Neural cell (in vitro differentiated cells): ENCODE results near the gene PLPP1. TPM values are rescaled to one million over a fixed set of nuclear protein-coding genes. Genes with fewer than 3 reads are reported as not detected.

ENCODE experiments used
- H2AFZ ChIP-seq: fragments of 200-600, 300-800 bp; sonication (generic), shearing (Covaris generic); 2 replicates; pipeline ENCODE4 v1.6.0; 2014; ENCODE audit warnings: low read depth, mild to moderate bottlenecking, antibody characterized with exemption, low read length, moderate library complexity
- H3F3A ChIP-seq: fragments of 200-600 bp; shearing (Covaris generic); 2 replicates; pipeline ENCODE4 v1.6.1; 2016; ENCODE audit warnings: mild to moderate bottlenecking, moderate library complexity, mixed read lengths, antibody characterized with exemption, low read length; ENCODE audit not compliant: insufficient read depth, poor library complexity, severe bottlenecking
- H3K27ac ChIP-seq: fragments of 200-600, 300-800 bp; sonication (generic), shearing (Covaris generic); 2 replicates; pipeline ENCODE4 v1.5.1; 2014; ENCODE audit warnings: mild to moderate bottlenecking, low read length, moderate library complexity
- H3K27me3 ChIP-seq: fragments of 300-800, 200-600 bp; sonication (generic), shearing (Covaris generic); 2 replicates; pipeline ENCODE4 v1.6.0; 2014; ENCODE audit warnings: mild to moderate bottlenecking, low read depth, low read length, moderate library complexity; ENCODE audit not compliant: insufficient read depth
- H3K36me3 ChIP-seq: fragments of 300-800, 200-600 bp; sonication (generic), shearing (Covaris generic); 2 replicates; pipeline ENCODE4 v1.5.1; 2014; ENCODE audit warnings: mild to moderate bottlenecking, antibody characterized with exemption, low read length, moderate library complexity; ENCODE audit not compliant: insufficient read depth
- H3K4me2 ChIP-seq: fragments of 300-800, 200-600 bp; sonication (generic), shearing (Covaris generic); 2 replicates; pipeline ENCODE4 v1.6.0; 2014; ENCODE audit warnings: mild to moderate bottlenecking, low read length
- H3K4me3 ChIP-seq: fragments of 300-800, 200-600 bp; sonication (generic), shearing (Covaris generic); 2 replicates; pipeline ENCODE4 v1.5.1; 2014; ENCODE audit warnings: mild to moderate bottlenecking, low read length, moderate library complexity
- H3K79me2 ChIP-seq: fragments of 200-600 bp; shearing (Covaris generic); replicated peaks from 2 replicates; pipeline ENCODE4 v1.6.0; 2014; ENCODE audit warnings: mild to moderate bottlenecking, low read length, moderate library complexity; ENCODE audit not compliant: insufficient read depth
- H3K9ac ChIP-seq: fragments of 300-800, 200-600 bp; sonication (generic), shearing (Covaris generic); 2 replicates; pipeline ENCODE4 v1.6.1; 2016; ENCODE audit warnings: mild to moderate bottlenecking, low read length, mixed read lengths
- H3K9me2 ChIP-seq: fragments of 200-600 bp; shearing (Covaris generic); 2 replicates; pipeline ENCODE4 v1.6.1; 2016; ENCODE audit warnings: mild to moderate bottlenecking, low read length, mixed read lengths; ENCODE audit not compliant: insufficient read depth
- H3K9me3 ChIP-seq: fragments of 200-600, 300-800 bp; sonication (generic), shearing (Covaris generic); 2 replicates; pipeline ENCODE4 v1.6.1; 2016; ENCODE audit warnings: mild to moderate bottlenecking, mixed run types, low read length, moderate library complexity, mixed read lengths
- H4K20me1 ChIP-seq: fragments of 200-600 bp; shearing (Covaris generic); 2 replicates; pipeline ENCODE4 v1.6.1; 2016; ENCODE audit warnings: mild to moderate bottlenecking, mixed run types; ENCODE audit not compliant: insufficient read depth
- EP300 ChIP-seq: fragments of 450-650 bp; conservative IDR thresholded peaks from 2 replicates; pipeline ENCODE4 v1.6.1; 2014; ENCODE audit warnings: antibody characterized with exemption, mild to moderate bottlenecking, moderate library complexity; ENCODE audit not compliant: poor library complexity, severe bottlenecking
- EZH2 ChIP-seq: fragments of 200-600, 300-800 bp; shearing (Covaris generic), sonication (generic); IDR thresholded peaks from 2 replicates; pipeline ENCODE4 v1.6.1; 2014; ENCODE audit warnings: antibody characterized with exemption, low read length, borderline replicate concordance, mild to moderate bottlenecking; ENCODE audit not compliant: insufficient read depth, poor library complexity, severe bottlenecking
- MXI1 ChIP-seq: fragments of 450-650 bp; conservative IDR thresholded peaks from 2 replicates; pipeline ENCODE4 v1.6.1; 2014; ENCODE audit warnings: antibody characterized with exemption, mild to moderate bottlenecking; ENCODE audit not compliant: poor library complexity, severe bottlenecking
- POLR2AphosphoS5 ChIP-seq: IDR thresholded peaks from 2 replicates; pipeline ENCODE4 v1.6.1; 2012
- RAD21 ChIP-seq: fragments of 450-650 bp; conservative IDR thresholded peaks from 2 replicates; pipeline ENCODE4 v1.6.1; 2014; ENCODE audit warnings: antibody characterized with exemption, mild to moderate bottlenecking, moderate library complexity
- SMC3 ChIP-seq: fragments of 450-650 bp; conservative IDR thresholded peaks from 2 replicates; pipeline ENCODE4 v1.6.1; 2014; ENCODE audit warnings: antibody characterized with exemption, mild to moderate bottlenecking, moderate library complexity; ENCODE audit not compliant: poor library complexity
- TAF1 ChIP-seq: IDR thresholded peaks from 2 replicates; pipeline ENCODE4 v1.6.1; 2012; ENCODE audit warnings: low read depth
- polyA plus RNA-seq: library from polyadenylated mRNA; depleted of rRNA; stranded (reverse); fragments of >200 nt; gene quantifications from 2 replicates; pipeline ENCODE4 v1.2.3, GENCODE V29; 2014
- TF ChIP-seq, protein P1 (sequence below): fragments of 450-650 bp; IDR thresholded peaks from 2 replicates; pipeline ENCODE4 v1.5.1; 2014; ENCODE audit warnings: antibody characterized with exemption, mild to moderate bottlenecking, moderate library complexity; ENCODE audit not compliant: poor library complexity, severe bottlenecking
- TF ChIP-seq, protein P2 (sequence below): IDR thresholded peaks from 2 replicates; pipeline ENCODE4 v1.6.1; 2012; ENCODE audit warnings: borderline replicate concordance

PLPP1 gene
- polyA plus RNA-seq, 1 donor from 2014 or later: 33.9 TPM

GRCh38 chr5:55437452-55437851 is 97.3 kb downstream of the PLPP1 start:
- Histone ChIP-seq H3K27ac (no peak overlapping the region), H2AFZ (no peak overlapping the region), H3K79me2 (no peaks in the 10 kb centered on the region), H4K20me1 (no peaks in the 10 kb centered on the region), H3K9me3 (no peaks in the 10 kb centered on the region), H3K4me3 (no peak overlapping the region), H3K36me3 (no peaks in the 10 kb centered on the region), H3K27me3 (no peaks in the 10 kb centered on the region), H3K4me2 (no peak overlapping the region), H3K9ac (no peak overlapping the region), H3F3A (no peaks in the 10 kb centered on the region), H3K9me2 (no peaks in the 10 kb centered on the region)
- TF ChIP-seq EZH2 (no peak), POLR2AphosphoS5 (no peak), EP300 (no peak), TAF1 (no peak), RAD21 (no peak), MXI1 (no peak), SMC3 (no peak)
- TF ChIP-seq, protein P1, sequence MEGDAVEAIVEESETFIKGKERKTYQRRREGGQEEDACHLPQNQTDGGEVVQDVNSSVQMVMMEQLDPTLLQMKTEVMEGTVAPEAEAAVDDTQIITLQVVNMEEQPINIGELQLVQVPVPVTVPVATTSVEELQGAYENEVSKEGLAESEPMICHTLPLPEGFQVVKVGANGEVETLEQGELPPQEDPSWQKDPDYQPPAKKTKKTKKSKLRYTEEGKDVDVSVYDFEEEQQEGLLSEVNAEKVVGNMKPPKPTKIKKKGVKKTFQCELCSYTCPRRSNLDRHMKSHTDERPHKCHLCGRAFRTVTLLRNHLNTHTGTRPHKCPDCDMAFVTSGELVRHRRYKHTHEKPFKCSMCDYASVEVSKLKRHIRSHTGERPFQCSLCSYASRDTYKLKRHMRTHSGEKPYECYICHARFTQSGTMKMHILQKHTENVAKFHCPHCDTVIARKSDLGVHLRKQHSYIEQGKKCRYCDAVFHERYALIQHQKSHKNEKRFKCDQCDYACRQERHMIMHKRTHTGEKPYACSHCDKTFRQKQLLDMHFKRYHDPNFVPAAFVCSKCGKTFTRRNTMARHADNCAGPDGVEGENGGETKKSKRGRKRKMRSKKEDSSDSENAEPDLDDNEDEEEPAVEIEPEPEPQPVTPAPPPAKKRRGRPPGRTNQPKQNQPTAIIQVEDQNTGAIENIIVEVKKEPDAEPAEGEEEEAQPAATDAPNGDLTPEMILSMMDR: no peak
- TF ChIP-seq, protein P2, sequence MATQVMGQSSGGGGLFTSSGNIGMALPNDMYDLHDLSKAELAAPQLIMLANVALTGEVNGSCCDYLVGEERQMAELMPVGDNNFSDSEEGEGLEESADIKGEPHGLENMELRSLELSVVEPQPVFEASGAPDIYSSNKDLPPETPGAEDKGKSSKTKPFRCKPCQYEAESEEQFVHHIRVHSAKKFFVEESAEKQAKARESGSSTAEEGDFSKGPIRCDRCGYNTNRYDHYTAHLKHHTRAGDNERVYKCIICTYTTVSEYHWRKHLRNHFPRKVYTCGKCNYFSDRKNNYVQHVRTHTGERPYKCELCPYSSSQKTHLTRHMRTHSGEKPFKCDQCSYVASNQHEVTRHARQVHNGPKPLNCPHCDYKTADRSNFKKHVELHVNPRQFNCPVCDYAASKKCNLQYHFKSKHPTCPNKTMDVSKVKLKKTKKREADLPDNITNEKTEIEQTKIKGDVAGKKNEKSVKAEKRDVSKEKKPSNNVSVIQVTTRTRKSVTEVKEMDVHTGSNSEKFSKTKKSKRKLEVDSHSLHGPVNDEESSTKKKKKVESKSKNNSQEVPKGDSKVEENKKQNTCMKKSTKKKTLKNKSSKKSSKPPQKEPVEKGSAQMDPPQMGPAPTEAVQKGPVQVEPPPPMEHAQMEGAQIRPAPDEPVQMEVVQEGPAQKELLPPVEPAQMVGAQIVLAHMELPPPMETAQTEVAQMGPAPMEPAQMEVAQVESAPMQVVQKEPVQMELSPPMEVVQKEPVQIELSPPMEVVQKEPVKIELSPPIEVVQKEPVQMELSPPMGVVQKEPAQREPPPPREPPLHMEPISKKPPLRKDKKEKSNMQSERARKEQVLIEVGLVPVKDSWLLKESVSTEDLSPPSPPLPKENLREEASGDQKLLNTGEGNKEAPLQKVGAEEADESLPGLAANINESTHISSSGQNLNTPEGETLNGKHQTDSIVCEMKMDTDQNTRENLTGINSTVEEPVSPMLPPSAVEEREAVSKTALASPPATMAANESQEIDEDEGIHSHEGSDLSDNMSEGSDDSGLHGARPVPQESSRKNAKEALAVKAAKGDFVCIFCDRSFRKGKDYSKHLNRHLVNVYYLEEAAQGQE: no peak

DNA sequence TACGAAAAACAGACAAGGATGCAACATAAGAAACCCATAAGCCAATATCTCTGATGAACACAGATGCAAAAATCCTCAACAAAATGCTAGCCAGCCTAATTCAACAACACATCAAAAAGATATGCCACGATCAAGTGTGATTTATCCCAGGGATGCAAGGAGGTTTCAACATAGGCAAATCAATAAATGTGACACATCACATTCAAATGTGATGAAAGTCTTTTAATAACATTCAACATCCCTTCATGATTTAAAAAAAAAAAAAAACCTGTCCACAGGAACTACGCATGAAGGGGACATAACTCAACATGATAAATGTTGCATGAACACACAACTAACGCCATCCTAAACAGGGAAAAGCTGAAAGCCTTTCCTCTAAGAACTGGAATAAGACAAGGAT is 102.2 kb downstream of the PLPP1 start:
- H3K4me3 ChIP-seq: no peak overlapping the region
- no peak overlapping the region for H2AFZ ChIP-seq
- H3F3A ChIP-seq: no peaks in the 10 kb centered on the region
- H3K36me3 ChIP-seq: peaks cover 8% of the 10 kb centered on the region
- H3K4me2 ChIP-seq: no peak overlapping the region
- no peaks in the 10 kb centered on the region for H3K27me3 ChIP-seq
- no peaks in the 10 kb centered on the region for H4K20me1 ChIP-seq
- no peak overlapping the region for H3K27ac ChIP-seq
- TF ChIP-seq RAD21 (no peak), EZH2 (no peak), EP300 (no peak), TAF1 (no peak), MXI1 (no peak), SMC3 (no peak), POLR2AphosphoS5 (no peak)
- TF ChIP-seq, protein P1: no peak
- TF ChIP-seq, protein P2: no peak
- H3K9me2 ChIP-seq: no peaks in the 10 kb centered on the region
- H3K9ac ChIP-seq: no peak overlapping the region
- H3K9me3 ChIP-seq: peaks cover 5% of the 10 kb centered on the region
- no peaks in the 10 kb centered on the region for H3K79me2 ChIP-seq
